DOHH2 (cell line): ENCODE results near the gene SEPTIN2.

Experiments used
- CTCF ChIP-seq: fragments of 200-600 bp; sonication (generic); IDR thresholded peaks from one replicate; pipeline ENCODE4 v1.5.1; 2014; ENCODE audit warnings: antibody characterized with exemption, mild to moderate bottlenecking, low read depth, low read length; ENCODE audit not compliant: poor library complexity, severe bottlenecking
- EZH2phosphoT487 ChIP-seq: fragments of 200-600 bp; sonication (generic); IDR thresholded peaks from 2 replicates; pipeline ENCODE4 v1.6.1; 2017; ENCODE audit warnings: borderline replicate concordance, mild to moderate bottlenecking, antibody characterized with exemption, low read length, moderate library complexity, mixed read lengths

GRCh38 chr2:241289053-241289452, 26.7 kb upstream of the SEPTIN2 start:
- no peak for TF ChIP-seq CTCF
- TF ChIP-seq EZH2phosphoT487: no peak
